NCI-H2227 treated with DMSO at 0.1 percent for 48 hours (cell line): Measurements from ENCODE around the gene NINJ2.
"Not testable (repeated sequence)": the region's sequence is repeated elsewhere in the genome, so short reads cannot be mapped to it uniquely, and the experiment has no call there.

Source experiments
- DNase-seq: peaks from one replicate; lab custom pipeline; 2025; lab: John Stamatoyannopoulos, UW

NINJ2 gene

GRCh38 chr12:586318-587071 is 76.8 kb downstream of the NINJ2 start:
- no peak for DNase-seq

GRCh38 chr12:585062-586061 is 77.9 kb downstream of the NINJ2 start:
- no peak for DNase-seq

DNA sequence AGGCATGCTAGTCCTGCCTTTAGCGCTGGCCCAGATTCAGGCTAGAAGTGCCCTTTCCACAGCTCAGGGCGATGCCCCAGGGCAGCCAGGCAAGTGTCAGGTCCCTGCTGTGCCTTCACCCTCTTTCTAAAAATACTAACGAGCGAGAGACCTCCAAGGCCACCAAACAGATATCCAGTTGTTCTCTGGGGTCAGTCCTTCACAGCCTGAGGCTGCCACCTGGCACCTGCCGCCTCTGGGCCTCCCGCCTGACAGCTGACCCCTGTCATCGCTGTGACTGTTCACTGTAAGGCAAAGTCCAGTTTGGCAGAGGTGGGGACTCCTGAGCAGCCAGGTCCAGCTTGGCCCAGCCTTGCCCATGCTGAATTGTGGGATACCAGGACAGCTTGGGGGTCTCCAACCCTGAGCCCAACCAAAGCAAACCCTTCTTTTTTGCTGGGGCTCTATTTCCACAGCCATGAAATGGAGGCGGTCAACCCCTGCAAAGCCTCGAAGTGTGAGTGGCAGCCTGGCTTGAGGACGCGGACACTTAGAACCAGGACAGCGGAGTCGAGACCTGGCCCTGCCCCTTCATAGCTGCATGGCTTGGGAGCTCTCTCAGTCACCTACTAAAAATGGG is 79.9 kb downstream of the NINJ2 start:
- DNase-seq, result no peak

DNA sequence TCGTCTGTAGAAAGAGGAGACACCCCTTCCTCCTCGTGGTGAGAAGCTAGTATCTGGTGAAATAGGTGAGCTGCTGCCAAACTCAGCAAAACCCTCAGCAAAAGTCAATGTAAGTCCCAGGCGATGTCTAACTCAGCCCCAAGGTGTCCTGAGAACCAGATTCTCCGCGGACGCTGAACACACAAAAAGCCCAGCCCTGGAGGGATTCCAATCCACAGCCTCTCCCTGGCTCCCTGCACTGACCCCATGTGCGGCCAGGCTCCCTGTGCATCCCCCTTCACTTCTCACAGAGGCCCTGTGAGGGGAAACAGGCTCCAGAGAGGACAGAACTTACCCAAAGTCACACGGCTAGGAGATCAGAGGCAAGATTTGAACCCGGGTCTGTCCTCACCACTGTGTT is 81.5 kb downstream of the NINJ2 start:
- DNase-seq, result no peak

GRCh38 chr12:581321-581720 is 81.9 kb downstream of the NINJ2 start:
- no peak for DNase-seq

DNA sequence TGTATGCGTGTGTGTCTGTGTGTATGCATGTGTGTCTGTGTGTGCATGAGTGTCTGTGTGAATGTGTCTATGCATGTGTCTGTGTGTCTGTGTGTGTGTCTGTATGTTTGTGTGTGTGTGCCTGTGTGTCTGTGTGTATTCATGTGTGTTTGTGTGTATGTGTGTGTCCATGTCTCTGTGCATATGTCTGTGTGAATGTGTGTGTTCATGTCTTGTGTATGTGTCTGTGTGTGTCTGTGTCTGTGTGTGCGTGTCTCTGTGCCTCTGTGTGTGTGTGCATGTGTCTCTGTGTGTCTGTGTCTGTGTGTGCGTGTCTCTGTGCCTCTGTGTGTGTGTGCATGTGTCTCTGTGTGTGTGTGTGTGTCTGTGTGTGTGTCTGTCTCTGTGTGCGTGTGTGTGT is 82.4 kb downstream of the NINJ2 start:
- no peak for DNase-seq

DNA sequence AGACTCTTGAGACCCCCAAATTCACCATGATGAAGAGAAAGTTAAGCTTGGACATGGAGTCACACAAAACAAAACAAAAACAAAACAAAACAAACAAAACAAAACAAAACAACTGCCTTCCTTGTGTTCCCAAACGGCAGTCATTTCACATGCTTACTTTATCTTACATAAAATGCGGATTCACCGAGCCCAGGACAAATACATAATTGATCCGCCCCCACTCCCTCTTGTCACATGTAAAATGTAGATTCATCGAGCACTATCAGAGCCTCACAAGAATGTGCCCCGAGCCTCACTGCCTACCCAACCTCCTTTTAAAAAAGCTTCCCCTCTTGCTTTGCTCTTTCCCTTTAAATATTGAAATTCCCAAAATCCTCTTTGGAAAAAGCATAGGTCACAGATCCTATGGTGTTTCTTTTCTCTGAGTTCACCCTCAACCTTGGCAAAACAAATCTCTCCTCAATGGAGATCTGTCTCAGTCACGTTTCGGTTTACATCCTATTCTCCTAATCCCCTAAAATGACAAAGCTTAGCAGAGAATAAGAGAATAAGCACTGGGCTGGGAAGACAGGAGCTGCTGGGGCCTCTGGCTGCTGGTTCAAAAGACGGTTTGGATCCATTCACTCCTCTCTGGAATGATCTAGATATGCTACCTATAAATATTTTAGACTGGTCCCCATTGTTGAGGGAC is 83.7 kb downstream of the NINJ2 start:
- DNase-seq, result no peak

DNA sequence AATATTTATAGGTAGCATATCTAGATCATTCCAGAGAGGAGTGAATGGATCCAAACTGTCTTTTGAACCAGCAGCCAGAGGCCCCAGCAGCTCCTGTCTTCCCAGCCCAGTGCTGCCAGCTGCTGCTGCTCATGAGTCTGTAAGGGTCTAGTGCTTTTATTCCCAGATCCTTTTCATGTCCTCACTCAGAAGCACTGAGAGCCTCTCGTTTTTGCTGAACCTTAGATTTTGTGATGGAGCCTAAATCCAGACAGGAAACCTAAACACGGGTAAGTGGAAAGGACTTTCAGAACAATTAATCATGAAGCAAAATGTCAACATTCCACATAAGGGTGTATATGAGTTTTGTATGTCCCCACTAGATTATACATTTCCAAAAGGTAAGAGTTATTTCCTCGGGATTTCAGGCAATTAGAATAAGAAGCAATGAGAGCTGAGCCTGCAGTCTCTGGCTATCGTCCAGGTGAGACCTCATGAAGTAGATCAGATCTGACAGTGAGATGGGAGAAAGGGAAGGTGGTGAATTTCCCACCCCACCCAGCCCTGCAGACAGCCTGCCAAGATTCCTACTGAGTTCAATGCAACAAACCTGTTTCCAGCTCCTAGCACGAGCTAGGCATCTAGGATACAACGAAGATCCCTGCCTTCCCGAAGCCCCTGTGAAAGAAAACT is 84.4 kb downstream of the NINJ2 start:
- no peak for DNase-seq

- not testable (repeated sequence) for DNase-seq
Measured at GRCh38 chr12:577994-578747, 85.1 kb downstream of the NINJ2 start.

- DNase-seq, result no peak
Measured at GRCh38 chr12:576615-577110, 86.6 kb downstream of the NINJ2 start.

- DNase-seq, result no peak
Measured at GRCh38 chr12:575948-576614, 87.2 kb downstream of the NINJ2 start.

- DNase-seq, result no peak
Measured at GRCh38 chr12:575129-575502, 88.1 kb downstream of the NINJ2 start.

- no peak for DNase-seq
Measured at GRCh38 chr12:574475-575128, 88.6 kb downstream of the NINJ2 start.

GRCh38 chr12:573232-573631 is 90.0 kb downstream of the NINJ2 start:
- no peak for DNase-seq

- DNase-seq, result no peak
Measured at GRCh38 chr12:572532-572899, 90.7 kb downstream of the NINJ2 start.

GRCh38 chr12:571795-572531 is 91.3 kb downstream of the NINJ2 start:
- no peak for DNase-seq

DNA sequence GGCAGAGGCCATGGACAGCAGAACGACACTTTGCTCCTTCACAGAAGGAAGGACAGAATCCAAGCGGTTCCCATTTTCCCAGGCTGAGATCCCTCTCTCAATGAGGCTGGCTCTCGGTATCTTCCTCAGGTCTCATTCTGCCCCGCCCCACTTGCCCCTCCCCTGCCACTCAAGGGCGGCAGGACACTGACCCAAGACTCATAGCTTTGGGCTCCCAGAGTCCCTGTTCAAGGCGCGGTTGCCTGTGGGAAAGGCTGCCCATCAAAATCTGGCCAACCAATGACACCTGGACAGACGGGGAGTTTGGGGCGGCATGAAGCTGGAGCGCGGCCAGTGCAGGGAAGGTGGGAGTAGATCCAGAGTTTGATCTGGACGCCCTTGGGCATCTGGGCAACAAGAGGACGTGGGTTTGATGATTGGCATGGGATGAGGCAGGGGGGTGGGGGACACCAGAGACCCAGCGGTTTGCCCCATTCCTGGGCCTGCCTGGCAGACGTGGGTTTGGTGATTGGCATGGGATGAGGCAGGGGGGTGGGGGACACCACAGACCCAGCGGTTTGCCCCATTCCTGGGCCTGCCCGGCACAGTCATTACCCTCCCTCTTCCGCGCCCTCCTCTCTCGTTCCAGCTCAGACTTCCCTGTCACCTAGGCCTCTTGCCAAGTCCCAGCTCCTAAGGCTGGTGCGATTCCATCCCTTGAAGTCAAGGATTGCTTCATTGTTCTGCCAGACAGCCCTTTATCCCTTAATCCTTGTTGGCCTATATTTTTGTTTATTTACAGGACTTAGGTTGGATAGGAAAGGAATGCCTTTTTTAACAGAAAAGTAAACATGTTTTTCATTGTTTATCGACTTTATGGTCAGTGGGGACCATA is 92.1 kb downstream of the NINJ2 start:
- no peak for DNase-seq

GRCh38 chr12:570435-570920 is 92.8 kb downstream of the NINJ2 start:
- DNase-seq, result no peak
